Measurements from ENCODE around the gene ITGB4. TPM values are rescaled to one million over a fixed set of nuclear protein-coding genes. Genes with fewer than 3 reads are reported as not detected.

The ITGB4 gene
- total RNA-seq, 4 donors from 2014 or later, result 211 to 335 (median 233) TPM

- peaks cover 0 to 43% (median 6%) of the 10 kb centered on the region in 4 donors for H3K4me1 ChIP-seq
- DNase-seq (ENCODE audit: low spot score in 2 of 2), result no peak
- no peaks in the 10 kb centered on the region for H3K27me3 ChIP-seq
- TF ChIP-seq CTCF (IDR thresholded peaks at IDR 0.05) (no peak), EP300 (IDR thresholded peaks at IDR 0.05) (no peak), POLR2A (IDR thresholded peaks at IDR 0.05) (no peak)
- H3K9me3 ChIP-seq, result no peaks in the 10 kb centered on the region
- no peak overlapping the region for H3K4me3 ChIP-seq
- 76 to 81% methylated on average over 4 of the region's 4 CpGs for WGBS, 2 donors
- H3K27ac ChIP-seq, result no peak overlapping the region
- H3K36me3 ChIP-seq, result peaks cover 0 to 27% (median 0%) of the 10 kb centered on the region in 3 donors
Measured at GRCh38 chr17:75806822-75807500, 85.7 kb downstream of the ITGB4 start.

Other genes starting within 250 kb of the ITGB4 start
- 10 to 100 TPM; 36.0 to 59.0 (median 51.3) TPM for gene CASKIN2, start 205.9 kb upstream of the ITGB4 start, total RNA-seq
- 10 to 100 TPM; 43.3 to 84.6 (median 53.0) TPM for gene TSEN54, start 204.9 kb upstream of the ITGB4 start, total RNA-seq
- 10 to 100 TPM in 1 of 4 donors, 1 to 10 TPM in 3; 8.4 to 18.4 (median 8.8) TPM for gene LLGL2, start 195.8 kb upstream of the ITGB4 start, total RNA-seq
- 100 to 1,000 TPM; 150 to 327 (median 278) TPM for gene MYO15B, start 133.7 kb upstream of the ITGB4 start, total RNA-seq
- gene SMIM5, start 88.0 kb upstream of the ITGB4 start, total RNA-seq, result 10 to 100 TPM; 17.3 to 41.1 (median 25.0) TPM
- 10 to 100 TPM; 23.2 to 51.9 (median 34.7) TPM for gene RECQL5, start 54.3 kb upstream of the ITGB4 start, total RNA-seq
- 100 to 1,000 TPM in 2 of 4 donors, 10 to 100 TPM in 2; 63.9 to 119 (median 95.3) TPM for gene SAP30BP, start 54.1 kb upstream of the ITGB4 start, total RNA-seq
- 10 to 100 TPM; 54.5 to 57.5 (median 55.6) TPM for gene GALK1, start 43.7 kb downstream of the ITGB4 start, total RNA-seq
- 10 to 100 TPM; 30.2 to 53.4 (median 36.2) TPM for gene UNK, start 63.3 kb downstream of the ITGB4 start, total RNA-seq
- gene UNC13D, start 122.9 kb downstream of the ITGB4 start, total RNA-seq, result 10 to 100 TPM; 10.5 to 53.1 (median 22.6) TPM
- 10 to 100 TPM; 63.5 to 79.7 (median 71.0) TPM for gene WBP2, start 133.9 kb downstream of the ITGB4 start, total RNA-seq
- 10 to 100 TPM; 47.4 to 79.0 (median 57.0) TPM for gene TRIM47, start 157.1 kb downstream of the ITGB4 start, total RNA-seq
- gene TRIM65, start 175.5 kb downstream of the ITGB4 start, total RNA-seq, result 10 to 100 TPM; 40.2 to 68.1 (median 41.5) TPM
- gene MRPL38, start 183.4 kb downstream of the ITGB4 start, total RNA-seq, result 100 to 1,000 TPM in 1 of 4 donors, 10 to 100 TPM in 3; 56.8 to 118 (median 76.2) TPM
- 10 to 100 TPM; 19.9 to 32.4 (median 25.7) TPM for gene FBF1, start 219.6 kb downstream of the ITGB4 start, total RNA-seq

Data from tibial nerve (tissue), 4 donors.